Measurements from ENCODE around the gene CREB1. TPM values are rescaled to one million over a fixed set of nuclear protein-coding genes. Genes with fewer than 3 reads are reported as not detected.
"Not testable (repeated sequence)": the region's sequence is repeated elsewhere in the genome, so short reads cannot be mapped to it uniquely, and the experiment has no call there.

CREB1 gene
- polyA plus RNA-seq, 1 experiment, result 38.3 TPM

- Histone ChIP-seq H3K4me3 (ENCODE audit: low read depth, low read length) (no peak overlapping the region), H3K27me3 (ENCODE audit: control insufficient read depth, insufficient read depth, low read length) (no peaks in the 10 kb centered on the region), H3K27ac (ENCODE audit: low read depth, low read length) (no peak overlapping the region), H3K9me3 (ENCODE audit: control insufficient read depth, insufficient read depth, low read length) (no peaks in the 10 kb centered on the region)
- ChIA-PET POLR2A (no interaction called here), CTCF (no interaction called here)
- TF ChIP-seq, protein P1, sequence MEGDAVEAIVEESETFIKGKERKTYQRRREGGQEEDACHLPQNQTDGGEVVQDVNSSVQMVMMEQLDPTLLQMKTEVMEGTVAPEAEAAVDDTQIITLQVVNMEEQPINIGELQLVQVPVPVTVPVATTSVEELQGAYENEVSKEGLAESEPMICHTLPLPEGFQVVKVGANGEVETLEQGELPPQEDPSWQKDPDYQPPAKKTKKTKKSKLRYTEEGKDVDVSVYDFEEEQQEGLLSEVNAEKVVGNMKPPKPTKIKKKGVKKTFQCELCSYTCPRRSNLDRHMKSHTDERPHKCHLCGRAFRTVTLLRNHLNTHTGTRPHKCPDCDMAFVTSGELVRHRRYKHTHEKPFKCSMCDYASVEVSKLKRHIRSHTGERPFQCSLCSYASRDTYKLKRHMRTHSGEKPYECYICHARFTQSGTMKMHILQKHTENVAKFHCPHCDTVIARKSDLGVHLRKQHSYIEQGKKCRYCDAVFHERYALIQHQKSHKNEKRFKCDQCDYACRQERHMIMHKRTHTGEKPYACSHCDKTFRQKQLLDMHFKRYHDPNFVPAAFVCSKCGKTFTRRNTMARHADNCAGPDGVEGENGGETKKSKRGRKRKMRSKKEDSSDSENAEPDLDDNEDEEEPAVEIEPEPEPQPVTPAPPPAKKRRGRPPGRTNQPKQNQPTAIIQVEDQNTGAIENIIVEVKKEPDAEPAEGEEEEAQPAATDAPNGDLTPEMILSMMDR (IDR thresholded peaks at IDR 0.05; ENCODE audit: low read depth, low read length), result no peak
- no peak for DNase-seq (ENCODE audit: low read depth, low spot score)
Measured at GRCh38 chr2:207494137-207494536, 35.6 kb upstream of the CREB1 start.

DNA sequence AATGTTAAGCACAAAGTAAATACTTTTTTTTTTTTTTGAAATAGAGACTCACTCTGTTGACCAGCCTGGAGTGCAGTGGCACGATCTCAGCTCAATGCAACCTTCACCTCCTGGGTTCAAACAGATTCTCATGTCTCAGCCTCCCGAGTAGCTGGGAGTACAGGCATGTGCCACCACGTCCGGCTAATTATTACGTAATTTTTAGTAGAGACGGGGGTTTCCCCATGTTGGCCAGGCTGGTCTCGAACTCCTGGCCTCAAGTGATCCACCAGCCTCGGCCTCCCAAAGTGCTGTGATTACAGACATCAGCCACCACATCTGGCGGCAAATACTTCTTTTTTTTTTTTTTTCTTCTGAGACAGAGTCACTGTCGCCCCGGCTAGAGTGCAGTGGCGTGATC lies 32.8 kb upstream of the CREB1 start:
- H3K27me3 ChIP-seq (ENCODE audit: control insufficient read depth, insufficient read depth, low read length); CTCF ChIA-PET; H3K9me3 ChIP-seq (ENCODE audit: control insufficient read depth, insufficient read depth, low read length); H3K27ac ChIP-seq (ENCODE audit: low read depth, low read length); DNase-seq (ENCODE audit: low read depth, low spot score); POLR2A ChIA-PET; H3K4me3 ChIP-seq (ENCODE audit: low read depth, low read length): not testable (repeated sequence)

DNA sequence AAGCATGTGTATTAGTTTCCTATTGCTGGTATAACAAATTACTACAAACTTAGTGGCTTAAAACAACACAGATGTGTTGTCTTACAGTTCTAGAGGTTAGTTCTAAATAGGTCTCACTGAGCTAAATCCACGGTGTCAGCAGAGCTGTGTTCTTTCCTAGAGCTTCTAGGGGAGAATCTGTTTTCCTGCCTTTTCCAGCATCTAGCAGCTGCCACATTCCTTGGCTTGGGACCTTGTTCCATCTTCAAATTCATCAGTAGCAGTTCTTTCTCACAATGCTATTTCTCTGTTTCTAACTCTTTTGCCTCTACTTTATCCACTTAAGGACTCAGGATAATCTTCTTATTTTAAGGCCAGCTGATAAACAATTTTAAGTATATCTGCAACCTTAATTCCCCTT lies 32.2 kb upstream of the CREB1 start:
- no peaks in the 10 kb centered on the region for H3K9me3 ChIP-seq (ENCODE audit: control insufficient read depth, insufficient read depth, low read length)
- H3K27me3 ChIP-seq (ENCODE audit: control insufficient read depth, insufficient read depth, low read length), result no peaks in the 10 kb centered on the region
- TF ChIP-seq, protein P1 (IDR thresholded peaks at IDR 0.05; ENCODE audit: low read depth, low read length), result no peak
- ChIA-PET CTCF (no interaction called here), POLR2A (interaction anchor here (2.9 kb wide), 1 partner anchor 33 kb away, joined by 8 read pairs; the partner anchor contains the start of gene CREB1)
- no peak overlapping the region for H3K27ac ChIP-seq (ENCODE audit: low read depth, low read length)
- no peak overlapping the region for H3K4me3 ChIP-seq (ENCODE audit: low read depth, low read length)
- DNase-seq (ENCODE audit: low read depth, low spot score), result no peak

DNA sequence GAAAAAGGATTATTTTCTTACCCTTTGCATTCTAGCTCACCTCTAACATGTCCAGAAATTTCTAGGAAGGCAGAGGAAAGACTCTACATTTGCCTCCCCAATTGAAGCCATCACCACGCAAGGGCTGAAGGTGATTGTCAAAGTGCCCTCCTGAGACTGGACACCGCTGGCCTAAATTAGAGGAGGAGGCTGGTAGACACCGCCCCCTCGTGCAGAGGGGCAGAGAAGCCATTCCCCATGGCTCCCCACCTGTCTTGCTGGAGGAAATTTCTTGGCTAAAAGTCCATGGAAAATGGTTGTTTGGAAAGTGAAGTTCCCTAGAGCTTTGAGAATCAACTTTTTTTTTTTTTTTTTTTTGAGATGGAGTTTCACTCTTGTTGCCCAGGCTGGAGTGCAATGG lies 31.3 kb upstream of the CREB1 start:
- POLR2A ChIA-PET, result interaction anchor here (2.9 kb wide), 1 partner anchor 32 kb away, joined by 8 read pairs; the partner anchor contains the start of gene CREB1
- Histone ChIP-seq H3K4me3 (ENCODE audit: low read depth, low read length) (no peak overlapping the region), H3K9me3 (ENCODE audit: control insufficient read depth, insufficient read depth, low read length) (no peaks in the 10 kb centered on the region), H3K27ac (ENCODE audit: low read depth, low read length) (no peak overlapping the region), H3K27me3 (ENCODE audit: control insufficient read depth, insufficient read depth, low read length) (no peaks in the 10 kb centered on the region)
- CTCF ChIA-PET, result no interaction called here
- TF ChIP-seq, protein P1 (IDR thresholded peaks at IDR 0.05; ENCODE audit: low read depth, low read length), result no peak
- no peak for DNase-seq (ENCODE audit: low read depth, low spot score)

GRCh38 chr2:207499114-207499513 lies 30.6 kb upstream of the CREB1 start:
- CTCF ChIA-PET, result no interaction called here
- DNase-seq (ENCODE audit: low read depth, low spot score), result no peak

More at GRCh38 chr2:207499114-207499513, 30.6 kb upstream of the CREB1 start:
- Histone ChIP-seq H3K9me3 (ENCODE audit: control insufficient read depth, insufficient read depth, low read length) (no peaks in the 10 kb centered on the region), H3K27ac (ENCODE audit: low read depth, low read length) (no peak overlapping the region), H3K27me3 (ENCODE audit: control insufficient read depth, insufficient read depth, low read length) (no peaks in the 10 kb centered on the region), H3K4me3 (ENCODE audit: low read depth, low read length) (no peak overlapping the region)
- POLR2A ChIA-PET, result interaction anchor here (2.9 kb wide), 1 partner anchor 31 kb away, joined by 8 read pairs; the partner anchor contains the start of gene CREB1
- TF ChIP-seq, protein P1 (IDR thresholded peaks at IDR 0.05; ENCODE audit: low read depth, low read length), result no peak
